ENCODE measurements around the gene USP34. TPM values are rescaled to one million over a fixed set of nuclear protein-coding genes. Genes with fewer than 3 reads are reported as not detected.

Gene USP34
- total RNA-seq, 1 experiment from 2014 or later: 91.4 TPM

- no peaks in the 10 kb centered on the region for H3K4me1 ChIP-seq (ENCODE audit: control insufficient read depth, insufficient read depth, low read length)
- no peaks in the 10 kb centered on the region for H3K27me3 ChIP-seq (ENCODE audit: control insufficient read depth, insufficient read depth, low read length)
- H3K36me3 ChIP-seq (ENCODE audit: control insufficient read depth, insufficient read depth, low read length): peaks cover 5% of the 10 kb centered on the region; the same call in 1 of the 2 replicates
- TF ChIP-seq POLR2AphosphoS5 (IDR thresholded peaks at IDR 0.05; ENCODE audit: low read depth, low read length): no peak
- no peak for TF ChIP-seq CTCF (IDR thresholded peaks at IDR 0.05)
- TF ChIP-seq TCF7L2 (IDR thresholded peaks at IDR 0.05; ENCODE audit: low read depth, low read length): no peak
- no peak for TF ChIP-seq REST (IDR thresholded peaks at IDR 0.05; ENCODE audit: insufficient read depth in 1 of 2, low read depth in 2 of 2, low read length in 1 of 2)
- no peak for TF ChIP-seq SIN3A (IDR thresholded peaks at IDR 0.05; ENCODE audit: borderline replicate concordance, insufficient read depth, low read depth, low read length)
- ChIA-PET CTCF (no interaction called here), POLR2A (no interaction called here)
- H3K27ac ChIP-seq (ENCODE audit: low read length): no peak overlapping the region
- ATAC-seq (no peak), DNase-seq (ENCODE audit: low read depth, low spot score) (no peak)
- intact Hi-C loops (cut with micrococcal nuclease; ENCODE audit: unreplicated experiment): no loop called here
- BruUV-seq (replicated peaks): no TSS peak
- H3K4me3 ChIP-seq (ENCODE audit: low read depth in 2 of 2, low read length in 2 of 2): no peak overlapping the region
- H3K9me3 ChIP-seq (ENCODE audit: control insufficient read depth, insufficient read depth, low read depth, low read length): no peaks in the 10 kb centered on the region
- in situ Hi-C loops (cut with HindIII; ENCODE audit: low pct_unique_long_range_greater_than_20kb, low sequenced_read_pairs): no loop called here
Measured at GRCh38 chr2:61320181-61320580, 150.7 kb downstream of the USP34 start.

- H3K4me1 ChIP-seq (ENCODE audit: control insufficient read depth, insufficient read depth, low read length): no peaks in the 10 kb centered on the region
- in situ Hi-C loops (cut with HindIII; ENCODE audit: low pct_unique_long_range_greater_than_20kb, low sequenced_read_pairs) (no loop called here), intact Hi-C loops (cut with micrococcal nuclease; ENCODE audit: unreplicated experiment) (no loop called here)
- DNase-seq (ENCODE audit: low read depth, low spot score) (no peak), ATAC-seq (no peak)
- H3K4me3 ChIP-seq (ENCODE audit: low read depth in 2 of 2, low read length in 2 of 2): no peak overlapping the region
- no peaks in the 10 kb centered on the region for H3K27me3 ChIP-seq (ENCODE audit: control insufficient read depth, insufficient read depth, low read length)
- BruUV-seq (replicated peaks): TSS peak; percentile 24
- TF ChIP-seq SIN3A (IDR thresholded peaks at IDR 0.05; ENCODE audit: borderline replicate concordance, insufficient read depth, low read depth, low read length) (no peak), REST (IDR thresholded peaks at IDR 0.05; ENCODE audit: insufficient read depth in 1 of 2, low read depth in 2 of 2, low read length in 1 of 2) (no peak), POLR2AphosphoS5 (IDR thresholded peaks at IDR 0.05; ENCODE audit: low read depth, low read length) (no peak), TCF7L2 (IDR thresholded peaks at IDR 0.05; ENCODE audit: low read depth, low read length) (no peak), CTCF (IDR thresholded peaks at IDR 0.05) (no peak)
- no peak overlapping the region for H3K27ac ChIP-seq (ENCODE audit: low read length)
- ChIA-PET CTCF (interaction anchor here (0.7 kb wide), 1 partner anchor 10 kb away, joined by 5 read pairs; no protein-coding TSS in a partner anchor), POLR2A (no interaction called here)
- no peaks in the 10 kb centered on the region for H3K9me3 ChIP-seq (ENCODE audit: control insufficient read depth, insufficient read depth, low read depth, low read length)
- peaks cover 18% of the 10 kb centered on the region for H3K36me3 ChIP-seq (ENCODE audit: control insufficient read depth, insufficient read depth, low read length)
Measured at GRCh38 chr2:61318553-61318952, 152.3 kb downstream of the USP34 start.
